H1 (cell line): ENCODE results near the gene MCM7. TPM values are rescaled to one million over a fixed set of nuclear protein-coding genes. Genes with fewer than 3 reads are reported as not detected.

ENCODE experiments used
- CTCF ChIA-PET: fragments of 300-600 bp; sonication (Branson Sonifier 250); formaldehyde crosslinking; loops from one replicate; lab custom pipeline; 2021; ENCODE audit not compliant: partially characterized antibody; lab: Charles Lee
- POLR2A ChIA-PET: fragments of 300-600 bp; sonication (Branson Sonifier 250); formaldehyde crosslinking; loops from one replicate; lab custom pipeline; 2021; ENCODE audit warnings: inconsistent platforms; ENCODE audit not compliant: partially characterized antibody; lab: Charles Lee
- DNase-seq, 2 experiments: peaks; one replicate each; pipeline versions ENCODE4 v3.0.0 to v3.0.0-alpha.2; 2010 to 2022; ENCODE audit warnings: low spot score in 2 of 2, low read depth in 1 of 2, mixed read lengths in 1 of 2
- FAIRE-seq: peaks from 2 replicates; lab custom pipeline; 2011; peaks lifted over from hg19 to GRCh38; lab: Jason Lieb, UNC
- H2AFZ ChIP-seq: 2 replicates; pipeline ENCODE4 v1.8.1; 2012; ENCODE audit warnings: low read length, inconsistent platforms
- H2AK5ac ChIP-seq: 2 replicates; pipeline ENCODE4 v1.6.1; 2013; ENCODE audit warnings: low read depth, low read length
- H2BK120ac ChIP-seq: replicated peaks from 2 replicates; pipeline ENCODE3; 2013; ENCODE audit warnings: low read depth, low read length, inconsistent platforms
- H2BK12ac ChIP-seq: 2 replicates; pipeline ENCODE4 v1.6.1; 2013; ENCODE audit warnings: low read depth, low read length
- H2BK15ac ChIP-seq: 2 replicates; pipeline ENCODE4 v1.6.1; 2013; ENCODE audit warnings: low read length
- H2BK20ac ChIP-seq: 2 replicates; pipeline ENCODE4 v1.6.1; 2013; ENCODE audit warnings: low read length
- H2BK5ac ChIP-seq: 2 replicates; pipeline ENCODE4 v1.6.1; 2013; ENCODE audit warnings: low read depth, low read length
- H3K14ac ChIP-seq: 2 replicates; pipeline ENCODE4 v1.6.1; 2013; ENCODE audit warnings: inconsistent platforms; ENCODE audit not compliant: insufficient read length
- H3K18ac ChIP-seq: 2 replicates; pipeline ENCODE4 v1.6.1; 2013; ENCODE audit warnings: low read length; ENCODE audit errors: extremely low read depth
- H3K23ac ChIP-seq: 2 replicates; pipeline ENCODE4 v1.6.1; 2013; ENCODE audit warnings: inconsistent platforms; ENCODE audit not compliant: insufficient read length
- H3K23me2 ChIP-seq: 2 replicates; pipeline ENCODE4 v1.6.1; 2013; ENCODE audit warnings: low read depth, low read length
- H3K27ac ChIP-seq: 2 replicates; pipeline ENCODE4 v1.6.1; 2011; ENCODE audit warnings: low read depth, low read length, inconsistent platforms
- H3K27me3 ChIP-seq, 4 experiments: replicated peaks in 1 of 4; 1 replicate in 1 of 4; 2 replicates in 3 of 4; pipeline versions ENCODE4 v1.6.1 to v1.8.1; 2011 to 2013; ENCODE audit warnings: low read length in 3 of 4, mild to moderate bottlenecking in 3 of 4, inconsistent platforms in 2 of 4, mixed read lengths in 2 of 4, moderate library complexity in 1 of 4; ENCODE audit not compliant: control insufficient read depth in 3 of 4, insufficient read depth in 3 of 4; ENCODE audit errors: extremely low read depth in 1 of 4
- H3K36me3 ChIP-seq, 4 experiments: 2 replicates each; pipeline versions ENCODE4 v1.6.1 to v1.8.1; 2011 to 2013; ENCODE audit warnings: mild to moderate bottlenecking in 4 of 4, low read length in 3 of 4, moderate library complexity in 2 of 4, control low read depth in 1 of 4, inconsistent platforms in 1 of 4; ENCODE audit not compliant: insufficient read depth in 4 of 4, control insufficient read depth in 2 of 4
- H3K4ac ChIP-seq: replicated peaks from 2 replicates; pipeline ENCODE3; 2013; ENCODE audit warnings: low read length, low read depth, mixed read lengths, inconsistent platforms; ENCODE audit not compliant: insufficient read length
- H3K4me1 ChIP-seq, 4 experiments: replicated peaks in 1 of 4; 1 replicate in 1 of 4; 2 replicates in 3 of 4; pipeline versions ENCODE4 v1.6.1 to v1.8.1; 2011 to 2013; ENCODE audit warnings: low read length in 3 of 4, inconsistent platforms in 2 of 4, mixed read lengths in 1 of 4; ENCODE audit not compliant: insufficient read depth in 4 of 4, control insufficient read depth in 3 of 4
- H3K4me2 ChIP-seq, 2 experiments: 2 replicates each; pipeline versions ENCODE4 v1.6.1 to v1.8.1; 2011 to 2013; ENCODE audit warnings: low read depth in 2 of 2, low read length in 2 of 2, control low read depth in 1 of 2, inconsistent platforms in 1 of 2, mild to moderate bottlenecking in 1 of 2; ENCODE audit not compliant: insufficient read depth in 1 of 2
- H3K4me3 ChIP-seq, 4 experiments: fragments of 200-600, 300-600 bp in 1 of 4; sonication (generic), shearing (Covaris generic), sonication (Bioruptor Twin) in 1 of 4; 2 replicates each; pipeline versions ENCODE4 v1.5.1 to v1.8.1; 2011 to 2016; ENCODE audit warnings: low read length in 4 of 4, low read depth in 3 of 4, control low read depth in 2 of 4, inconsistent platforms in 2 of 4, mild to moderate bottlenecking in 2 of 4, mixed read lengths in 1 of 4, moderate library complexity in 1 of 4; ENCODE audit not compliant: insufficient read depth in 2 of 4; ENCODE audit errors: extremely low read depth in 1 of 4
- H3K56ac ChIP-seq: replicated peaks from 2 replicates; pipeline ENCODE3; 2013; ENCODE audit warnings: low read depth, mild to moderate bottlenecking, mixed read lengths, low read length, inconsistent platforms; ENCODE audit not compliant: insufficient read length
- H3K79me1 ChIP-seq: 2 replicates; pipeline ENCODE4 v1.6.1; 2013; ENCODE audit warnings: low read depth, low read length, control low read depth
- H3K79me2 ChIP-seq, 2 experiments: 2 replicates each; pipeline versions ENCODE4 v1.6.1 to v1.8.1; 2012 to 2013; ENCODE audit warnings: low read length in 2 of 2, mild to moderate bottlenecking in 2 of 2, inconsistent platforms in 1 of 2; ENCODE audit not compliant: insufficient read depth in 2 of 2, control insufficient read depth in 1 of 2
- H3K9ac ChIP-seq, 4 experiments: replicated peaks in 1 of 4; 1 replicate in 1 of 4; 2 replicates in 3 of 4; pipeline versions ENCODE4 v1.6.1 to v1.8.1; 2011 to 2013; ENCODE audit warnings: low read depth in 3 of 4, low read length in 3 of 4, control low read depth in 2 of 4, mild to moderate bottlenecking in 2 of 4, moderate library complexity in 2 of 4, inconsistent platforms in 1 of 4; ENCODE audit errors: extremely low read depth in 1 of 4
- H3K9me3 ChIP-seq, 2 experiments: 2 replicates each; pipeline versions ENCODE4 v1.6.1 to v1.8.1; 2012 to 2013; ENCODE audit warnings: mild to moderate bottlenecking in 2 of 2, moderate library complexity in 2 of 2, control low read depth in 1 of 2, inconsistent platforms in 1 of 2, low read depth in 1 of 2, low read length in 1 of 2, mixed read lengths in 1 of 2; ENCODE audit not compliant: insufficient read depth in 2 of 2
- H4K20me1 ChIP-seq, 2 experiments: replicated peaks in 1 of 2; 2 replicates each; pipeline versions ENCODE3 to v1.8.1; 2011 to 2013; ENCODE audit warnings: inconsistent platforms in 2 of 2, low read length in 2 of 2, mild to moderate bottlenecking in 1 of 2; ENCODE audit not compliant: insufficient read depth in 2 of 2, control insufficient read depth in 1 of 2
- H4K5ac ChIP-seq: 2 replicates; pipeline ENCODE4 v1.6.1; 2013; ENCODE audit warnings: low read length, low read depth, mixed read lengths, inconsistent platforms; ENCODE audit not compliant: insufficient read length
- H4K8ac ChIP-seq: 2 replicates; pipeline ENCODE4 v1.8.0; 2013; ENCODE audit warnings: mild to moderate bottlenecking, moderate library complexity, low read length, inconsistent platforms; ENCODE audit not compliant: insufficient read depth; ENCODE audit errors: extremely low read depth
- H4K91ac ChIP-seq: replicated peaks from 2 replicates; pipeline ENCODE3; 2013; ENCODE audit warnings: low read length, mixed read lengths, inconsistent platforms; ENCODE audit not compliant: insufficient read length
- CHD2 ChIP-seq: IDR thresholded peaks from 2 replicates; pipeline ENCODE4 v1.6.1; 2012; ENCODE audit warnings: low read length, improper control_type of control experiment
- CTBP2 ChIP-seq: IDR thresholded peaks from 2 replicates; pipeline ENCODE4 v1.7.0; 2011; ENCODE audit warnings: borderline replicate concordance, mild to moderate bottlenecking, moderate library complexity, mixed read lengths, low read length; ENCODE audit not compliant: insufficient read depth, insufficient read length
- GABPA ChIP-seq: IDR thresholded peaks from 2 replicates; pipeline ENCODE4 v1.6.1; 2011; ENCODE audit warnings: mild to moderate bottlenecking, low read length, moderate library complexity, borderline replicate concordance; ENCODE audit not compliant: insufficient read depth
- HDAC6 ChIP-seq: IDR thresholded peaks from one replicate; pipeline ENCODE4 v1.7.1; 2012; ENCODE audit warnings: low read depth, mild to moderate bottlenecking, inconsistent platforms, low read length, moderate library complexity
- JUN ChIP-seq: IDR thresholded peaks from 2 replicates; pipeline ENCODE4 v1.6.1; 2011; ENCODE audit warnings: low read depth, mild to moderate bottlenecking, improper control_type of control experiment, low read length
- POLR2AphosphoS5 ChIP-seq: IDR thresholded peaks from 2 replicates; pipeline ENCODE4 v1.6.1; 2011; ENCODE audit warnings: low read depth, low read length
- RNF2 ChIP-seq: fragments of 200-900, 300-1000 bp; sonication (generic); IDR thresholded peaks from 2 replicates; pipeline ENCODE4 v1.7.1; 2016; ENCODE audit warnings: borderline replicate concordance, low read depth, mild to moderate bottlenecking, antibody characterized with exemption, low read length; ENCODE audit not compliant: poor library complexity, severe bottlenecking; ENCODE audit errors: missing control alignments
- SIX5 ChIP-seq: IDR thresholded peaks from 2 replicates; pipeline ENCODE4 v1.6.1; 2011; ENCODE audit warnings: mild to moderate bottlenecking, low read depth, low read length
- SRF ChIP-seq: IDR thresholded peaks from 2 replicates; pipeline ENCODE4 v1.6.1; 2011; ENCODE audit warnings: mild to moderate bottlenecking, low read depth, low read length, moderate library complexity
- SUZ12 ChIP-seq: fragments of 200-600 bp; sonication (generic); IDR thresholded peaks from 2 replicates; pipeline ENCODE4 v1.6.1; 2012; ENCODE audit warnings: mild to moderate bottlenecking, inconsistent platforms, low read length, moderate library complexity, mixed read lengths
- WGBS, 2 experiments: shearing (Covaris generic) in 1 of 2; methylation state at CpG; one replicate each; pipeline versions ENCODE4 v1.1.6 to v1.1.7; 2013 to 2015; ENCODE audit warnings: low lambda C conversion rate in 2 of 2, mixed read lengths in 2 of 2, inconsistent platforms in 1 of 2, low coverage in 1 of 2, missing lambda C conversion rate in 1 of 2; ENCODE audit not compliant: insufficient replicate concordance in 2 of 2, insufficient coverage in 1 of 2, insufficient read length in 1 of 2; ENCODE audit errors: extremely low coverage in 1 of 2, missing lambda C conversion rate in 1 of 2; 5-methylcytosine and 5-hydroxymethylcytosine counted together
- polyA plus RNA-seq, 7 experiments: library from polyadenylated mRNA; depleted of rRNA in 3 of 7; stranded (reverse) in 5 of 7; unstranded in 2 of 7; fragments of >200 nt in 5 of 7; fragments of 200-250 nt in 2 of 7; gene quantifications; 1 replicate in 5 of 7; 2 replicates in 1 of 7; 4 replicates in 1 of 7; pipeline versions ENCODE4 v1.2.1 to v1.2.3, GENCODE V29; 2011 to 2013; ENCODE audit warnings: missing spikeins in 2 of 7, mixed read lengths in 2 of 7
- total RNA-seq: library from RNA; stranded (reverse); fragmentation: NEBNext Ultra II Directional; extraction: Animal tissue kit (Norgen Biotek cat#: 25700); gene quantifications from 2 replicates; pipeline ENCODE4 v1.2.1, GENCODE V29; 2021

MCM7 gene
- total and polyA plus RNA-seq, 2 of the 8 experiments (the other 6 are each of a cell fraction or from before 2014, with no cell fraction given), result 313 to 344 TPM

- DNase-seq, result no peak
- Histone ChIP-seq H3K18ac (no peak overlapping the region), H3K56ac (no peak overlapping the region), H3K9me3 (no peaks in the 10 kb centered on the region), H4K91ac (no peak overlapping the region), H3K36me3 (peaks cover 16 to 46% (median 34%) of the 10 kb centered on the region in 4 experiments)
- POLR2A ChIA-PET, result interaction anchor here (0.8 to 19.6 kb wide), 16 partner anchors 6 to 223 kb away, joined by 3 to 294 read pairs (median 4); partner anchors contain the start of genes AP4M1, COPS6, MCM7 and ZKSCAN1
- TF ChIP-seq CTBP2, result no peak
- no peak for TF ChIP-seq POLR2AphosphoS5
- TF ChIP-seq HDAC6, result no peak
- TF ChIP-seq GABPA, result no peak
- no peak for TF ChIP-seq SIX5
- no peak for TF ChIP-seq CHD2
- TF ChIP-seq SRF, result no peak
- TF ChIP-seq JUN, result no peak
- TF ChIP-seq RNF2, result no peak
- TF ChIP-seq SUZ12, result no peak
- TF ChIP-seq, all 59 proteins: peak for 0
- H2AFZ ChIP-seq, result no peak overlapping the region
- no peak overlapping the region for H3K4me2 ChIP-seq
- no peak overlapping the region for H2BK12ac ChIP-seq
- H2BK120ac ChIP-seq, result no peak overlapping the region
- no peak overlapping the region for H3K14ac ChIP-seq
- no peak overlapping the region for H2BK15ac ChIP-seq
- H3K9ac ChIP-seq, result no peak overlapping the region
- FAIRE-seq, result no peak
- no peaks in the 10 kb centered on the region for H3K27me3 ChIP-seq
- no peak overlapping the region for H3K4me3 ChIP-seq
- no peaks in the 10 kb centered on the region; a peak in 1 of 4 replicates for H3K79me2 ChIP-seq
- H3K79me1 ChIP-seq, result no peaks in the 10 kb centered on the region
- no peak overlapping the region for H3K23ac ChIP-seq
- no peak overlapping the region for H2BK20ac ChIP-seq
- peaks cover 0 to 2% of the 10 kb centered on the region in 2 experiments for H4K20me1 ChIP-seq
- no peak overlapping the region for H3K27ac ChIP-seq
- H3K4ac ChIP-seq, result no peak overlapping the region
- no peaks in the 10 kb centered on the region for H3K4me1 ChIP-seq
- CTCF ChIA-PET, result interaction anchor here (0.6 to 1.9 kb wide), 7 partner anchors 8 to 149 kb away, joined by 3 to 7 read pairs (median 5); no protein-coding TSS in a partner anchor
- WGBS, 2 experiments, result 100% methylated on average over 4 of the region's 4 CpGs; no CpG with 5 or more reads in 1 of the 2 experiments
- H2BK5ac ChIP-seq, result no peak overlapping the region
- no peak overlapping the region for H2AK5ac ChIP-seq
- no peaks in the 10 kb centered on the region for H3K23me2 ChIP-seq
- H4K8ac ChIP-seq, result no peak overlapping the region
- H4K5ac ChIP-seq, result no peak overlapping the region
These were observed 37.8 kb downstream of the MCM7 start for GRCh38 chr7:100063376-100063775.
